ENCODE results near the gene PPP3CA.

Gene PPP3CA

DNA sequence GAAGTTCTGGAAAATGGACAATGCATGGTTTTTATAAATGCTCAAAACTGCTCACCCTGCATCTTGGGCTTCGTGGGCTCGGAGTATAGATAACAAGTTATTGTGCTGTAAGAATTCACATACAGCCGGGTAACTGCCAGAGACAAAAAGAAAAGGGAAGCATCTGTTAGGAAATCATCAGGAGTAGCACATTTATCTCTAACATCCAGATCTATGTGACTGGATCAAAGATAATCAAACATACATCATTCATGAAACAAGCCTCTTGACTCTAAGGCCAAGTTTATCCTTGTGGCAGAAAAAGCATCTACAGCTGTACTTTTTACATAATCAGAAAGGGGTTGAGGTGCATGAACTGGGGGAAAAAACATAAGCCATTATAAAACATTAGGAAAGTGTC lies 264.2 kb downstream of the PPP3CA start:
- no peak for FAIRE-seq
- DNase-seq (ENCODE audit: insufficient read length, low spot score): no peak
- no peak for TF ChIP-seq POLR2A (IDR thresholded peaks at IDR 0.05; ENCODE audit: low read depth, low read length)

DNA sequence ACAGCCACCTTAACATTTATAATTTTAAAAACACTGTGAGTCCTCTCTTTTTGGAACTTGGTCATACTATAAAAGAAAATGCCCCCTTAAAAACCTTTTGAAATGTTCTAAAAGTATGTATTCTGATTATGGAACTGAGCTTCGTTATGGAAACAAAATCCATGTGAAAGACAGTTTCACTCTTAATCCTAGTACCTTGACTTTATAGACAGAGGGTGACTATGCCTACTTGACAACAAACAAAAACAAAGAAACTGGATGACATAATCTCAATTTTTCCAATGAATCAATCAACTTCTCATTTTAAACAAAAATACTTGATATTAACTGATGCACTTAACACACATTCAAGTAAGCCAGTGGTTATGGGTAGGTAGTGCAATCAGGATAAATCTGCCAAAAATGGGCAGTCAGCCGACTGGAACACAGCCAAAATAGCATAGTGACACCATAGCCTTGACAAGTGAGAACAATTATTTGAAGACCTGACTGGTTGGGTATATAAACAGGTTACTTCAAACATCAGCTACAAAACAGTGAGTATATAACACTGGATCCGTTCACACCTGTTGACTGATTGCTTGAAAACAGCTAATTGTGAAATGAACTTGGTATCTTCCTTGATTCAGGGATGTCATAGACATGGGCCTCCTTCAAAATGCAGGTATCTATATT lies 265.5 kb downstream of the PPP3CA start:
- no peak for TF ChIP-seq POLR2A (IDR thresholded peaks at IDR 0.05; ENCODE audit: low read depth, low read length)
- no peak for FAIRE-seq

GRCh38 chr4:101081166-101081565 lies 266.2 kb downstream of the PPP3CA start:
- DNase-seq (ENCODE audit: insufficient read length, low spot score) (no peak), FAIRE-seq (no peak)
- no peak for TF ChIP-seq POLR2A (IDR thresholded peaks at IDR 0.05; ENCODE audit: low read depth, low read length)

More for the DNA sequence above, 265.5 kb downstream of the PPP3CA start:
- DNase-seq (ENCODE audit: insufficient read length, low spot score): no peak

DNA sequence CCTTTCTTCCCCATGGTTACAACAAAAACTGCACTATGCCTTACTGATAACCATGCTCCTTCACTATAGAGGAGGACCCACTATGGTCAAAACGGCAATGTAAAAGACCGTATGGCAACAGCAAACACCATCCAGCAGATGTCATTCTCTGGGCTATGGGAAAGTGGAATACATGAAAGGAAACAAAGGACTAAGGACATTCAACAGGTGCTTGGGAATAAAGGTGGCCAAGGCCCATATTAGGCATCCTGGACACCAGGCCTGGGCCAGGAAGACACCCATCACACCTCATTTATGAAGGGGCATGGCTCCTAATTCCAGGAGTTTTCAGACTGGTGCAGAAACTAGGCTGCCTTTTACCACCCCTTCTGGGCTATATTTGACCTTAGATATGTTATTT lies 268.4 kb downstream of the PPP3CA start:
- no peak for DNase-seq (ENCODE audit: insufficient read length, low spot score)
- TF ChIP-seq POLR2A (IDR thresholded peaks at IDR 0.05; ENCODE audit: low read depth, low read length): no peak
- FAIRE-seq: no peak

- FAIRE-seq: no peak
- no peak for TF ChIP-seq POLR2A (IDR thresholded peaks at IDR 0.05; ENCODE audit: low read depth, low read length)
- DNase-seq (ENCODE audit: insufficient read length, low spot score): no peak
Observed at GRCh38 chr4:101076032-101076431, 271.3 kb downstream of the PPP3CA start.

DNA sequence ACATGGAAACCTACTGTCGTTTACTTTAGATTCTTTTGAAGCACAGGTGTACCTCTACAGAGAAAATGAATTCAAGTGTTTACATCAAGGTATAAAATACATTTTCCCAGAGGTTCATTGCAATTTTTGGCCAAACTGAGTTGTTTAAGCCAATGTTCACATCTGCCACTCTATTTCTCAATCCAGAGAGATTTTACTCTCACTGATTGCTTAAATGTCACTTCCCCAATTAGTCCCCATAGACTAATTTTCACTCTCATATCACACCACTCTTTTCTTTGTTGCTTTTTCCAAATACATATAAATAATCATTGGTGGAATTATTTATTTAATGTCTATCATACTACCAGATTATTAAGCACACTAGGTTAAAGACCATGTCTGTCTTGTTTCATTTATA lies 271.8 kb downstream of the PPP3CA start:
- DNase-seq (ENCODE audit: insufficient read length, low spot score) (no peak), FAIRE-seq (no peak)
- TF ChIP-seq POLR2A (IDR thresholded peaks at IDR 0.05; ENCODE audit: low read depth, low read length): no peak

- FAIRE-seq (no peak), DNase-seq (ENCODE audit: insufficient read length, low spot score) (no peak)
- no peak for TF ChIP-seq POLR2A (IDR thresholded peaks at IDR 0.05; ENCODE audit: low read depth, low read length)
Observed at GRCh38 chr4:101074326-101074725, 273.0 kb downstream of the PPP3CA start.

- DNase-seq (ENCODE audit: insufficient read length, low spot score) (no peak), FAIRE-seq (no peak)
- TF ChIP-seq POLR2A (IDR thresholded peaks at IDR 0.05; ENCODE audit: low read depth, low read length): no peak
Observed at GRCh38 chr4:101071241-101071640, 276.1 kb downstream of the PPP3CA start.

DNA sequence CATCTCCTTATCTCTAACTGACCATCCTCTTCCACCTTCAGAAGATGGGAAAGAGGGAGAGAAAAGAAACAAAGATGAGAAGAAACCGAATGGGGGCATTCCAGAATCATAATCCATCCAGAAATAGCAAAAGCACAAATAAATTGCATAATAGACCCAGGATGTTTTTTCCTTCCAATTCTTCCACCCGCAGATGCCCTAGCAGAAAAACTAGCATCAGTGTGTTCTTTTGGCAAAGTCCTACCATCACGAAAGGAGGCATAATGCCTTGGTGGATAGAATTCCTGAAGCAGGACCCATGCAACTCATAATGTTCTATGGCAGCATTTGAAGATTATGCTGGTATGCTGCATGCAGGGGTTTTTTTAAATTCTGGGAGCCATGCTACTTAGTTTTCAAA lies 279.2 kb downstream of the PPP3CA start:
- no peak for TF ChIP-seq POLR2A (IDR thresholded peaks at IDR 0.05; ENCODE audit: low read depth, low read length)
- DNase-seq (ENCODE audit: insufficient read length, low spot score) (no peak), FAIRE-seq (no peak)

- FAIRE-seq (no peak), DNase-seq (ENCODE audit: insufficient read length, low spot score) (no peak)
- TF ChIP-seq POLR2A (IDR thresholded peaks at IDR 0.05; ENCODE audit: low read depth, low read length): no peak
Observed at GRCh38 chr4:101067383-101067782, 279.9 kb downstream of the PPP3CA start.

DNA sequence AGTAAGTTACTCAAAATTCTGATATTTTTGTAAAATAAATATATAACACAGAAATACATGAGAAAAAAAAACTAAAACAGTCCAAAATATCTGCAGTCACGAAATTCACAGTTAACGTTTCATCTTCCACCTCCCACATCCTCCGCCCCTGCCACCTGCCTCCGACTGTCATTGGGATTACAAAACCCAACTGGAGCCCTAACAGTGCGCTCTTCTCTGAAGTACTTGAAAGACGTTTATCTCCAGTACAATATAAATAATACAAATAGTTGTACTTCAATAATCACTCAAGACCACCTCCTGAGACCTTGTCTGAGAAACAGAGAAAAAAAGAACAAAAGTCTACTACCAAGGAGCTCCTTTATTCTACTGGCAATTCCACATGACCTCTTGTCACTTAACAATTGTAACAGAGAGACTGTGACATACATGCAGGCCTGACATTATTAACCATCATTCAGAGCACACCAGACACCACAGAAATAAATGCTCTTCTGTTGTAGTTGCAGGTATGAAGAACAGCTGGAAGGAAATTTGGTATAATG lies 280.6 kb downstream of the PPP3CA start:
- FAIRE-seq: no peak
- DNase-seq (ENCODE audit: insufficient read length, low spot score): no peak
- no peak for TF ChIP-seq POLR2A (IDR thresholded peaks at IDR 0.05; ENCODE audit: low read depth, low read length)

DNA sequence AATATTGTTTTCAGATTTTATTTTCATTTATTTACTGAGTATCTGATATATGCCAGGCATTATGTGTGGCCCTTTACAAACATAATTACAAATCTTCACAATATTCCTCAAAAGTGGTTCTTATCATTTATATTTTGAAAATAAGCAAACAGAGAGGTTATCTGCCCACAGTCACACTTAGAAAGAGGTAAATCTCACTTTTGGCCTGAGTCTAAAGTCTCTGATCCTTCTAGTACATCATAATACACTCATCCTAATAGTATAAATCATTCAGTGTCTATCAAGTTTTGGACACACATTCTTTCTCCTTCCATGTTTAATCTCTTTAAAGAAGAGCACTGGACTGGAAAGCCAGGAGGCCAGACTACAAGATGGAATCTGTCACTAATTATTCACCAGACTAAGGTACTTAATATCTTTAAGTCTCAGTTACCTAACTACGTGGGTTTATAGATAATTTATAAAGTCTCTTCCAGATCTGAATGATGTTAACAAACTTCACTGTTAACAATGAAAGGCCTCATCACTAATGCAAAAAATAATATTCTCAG lies 281.3 kb downstream of the PPP3CA start:
- no peak for DNase-seq (ENCODE audit: insufficient read length, low spot score)
- no peak for FAIRE-seq

DNA sequence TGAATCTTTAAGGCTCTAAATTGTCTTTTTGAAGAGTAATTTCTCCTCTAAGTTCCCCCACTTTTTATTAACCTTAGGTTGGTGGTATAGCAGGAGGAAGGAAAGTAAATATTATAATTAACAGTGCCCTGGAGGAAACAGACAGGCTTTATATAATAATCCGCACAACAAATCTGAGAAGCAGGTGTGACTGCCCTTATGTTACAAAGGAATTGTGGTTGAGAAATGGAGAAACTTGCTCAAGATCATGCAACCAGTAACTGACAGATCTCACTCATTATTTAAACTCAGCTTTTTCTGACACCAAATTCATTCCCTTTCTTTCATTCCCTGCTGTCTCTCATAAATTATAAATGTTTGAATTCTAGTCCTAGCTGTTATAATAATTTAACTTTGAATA lies 282.0 kb downstream of the PPP3CA start:
- no peak for FAIRE-seq
- TF ChIP-seq POLR2A (IDR thresholded peaks at IDR 0.05; ENCODE audit: low read depth, low read length): no peak
- no peak for DNase-seq (ENCODE audit: insufficient read length, low spot score)

More for the DNA sequence above, 281.3 kb downstream of the PPP3CA start:
- no peak for TF ChIP-seq POLR2A (IDR thresholded peaks at IDR 0.05; ENCODE audit: low read depth, low read length)

DNA sequence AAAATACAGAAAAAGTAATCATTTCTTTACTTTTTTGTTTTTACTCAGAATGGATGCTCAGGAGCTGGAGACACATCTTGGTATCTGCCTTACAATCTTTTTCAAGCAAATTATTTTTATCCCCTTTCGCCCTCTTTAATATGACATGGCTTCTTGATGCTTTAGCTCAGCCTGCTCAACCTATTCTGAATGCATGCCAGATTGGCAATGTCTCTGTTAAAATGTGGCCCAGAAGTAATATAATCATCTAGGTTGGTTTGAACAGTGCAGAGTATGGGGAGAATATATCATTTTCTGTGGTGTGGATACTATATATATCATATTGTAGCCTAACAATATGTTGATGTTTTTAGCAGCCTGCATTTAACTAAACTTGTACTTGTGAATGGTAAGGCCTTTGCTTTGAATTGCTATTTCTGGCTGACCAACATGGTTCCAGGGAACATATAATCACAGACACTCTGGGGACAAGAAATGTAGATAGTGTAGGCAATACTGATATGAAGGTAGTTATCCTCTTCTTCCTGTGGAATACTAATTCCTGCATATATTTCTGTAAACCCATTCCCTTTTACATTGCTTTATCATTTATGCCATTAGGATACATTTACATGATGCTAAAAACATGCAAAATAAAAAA lies 282.7 kb downstream of the PPP3CA start:
- FAIRE-seq (no peak), DNase-seq (ENCODE audit: insufficient read length, low spot score) (no peak)
- TF ChIP-seq POLR2A (IDR thresholded peaks at IDR 0.05; ENCODE audit: low read depth, low read length): no peak

DNA sequence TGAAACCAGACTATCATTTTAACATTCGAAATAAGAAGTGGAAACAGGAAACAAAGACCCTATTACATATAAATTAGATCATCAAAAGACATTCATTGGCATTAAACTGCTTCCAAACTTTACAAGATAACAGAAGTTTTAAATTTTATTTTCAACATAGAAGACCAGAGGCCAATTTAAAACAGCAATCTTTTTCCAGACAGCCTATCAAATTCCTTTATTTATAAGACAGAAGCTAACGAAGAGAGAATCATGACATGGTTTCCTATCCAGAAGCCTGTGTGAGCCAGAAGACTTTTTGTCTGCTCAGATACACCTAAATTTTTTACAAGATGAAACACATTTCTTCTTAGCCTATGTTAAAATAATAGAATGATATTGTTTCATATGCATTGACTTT lies 291.9 kb downstream of the PPP3CA start:
- TF ChIP-seq POLR2A (IDR thresholded peaks at IDR 0.05; ENCODE audit: low read depth, low read length): no peak
- DNase-seq (ENCODE audit: insufficient read length, low spot score) (no peak), FAIRE-seq (no peak)
